ENCODE measurements around the gene ITGA11. TPM values are rescaled to one million over a fixed set of nuclear protein-coding genes. Genes with fewer than 3 reads are reported as not detected.

ITGA11 gene
- total and polyA plus RNA-seq, 2 of the 13 experiments (the other 11 are each of a cell fraction or from before 2014, with no cell fraction given): not detected

DNA sequence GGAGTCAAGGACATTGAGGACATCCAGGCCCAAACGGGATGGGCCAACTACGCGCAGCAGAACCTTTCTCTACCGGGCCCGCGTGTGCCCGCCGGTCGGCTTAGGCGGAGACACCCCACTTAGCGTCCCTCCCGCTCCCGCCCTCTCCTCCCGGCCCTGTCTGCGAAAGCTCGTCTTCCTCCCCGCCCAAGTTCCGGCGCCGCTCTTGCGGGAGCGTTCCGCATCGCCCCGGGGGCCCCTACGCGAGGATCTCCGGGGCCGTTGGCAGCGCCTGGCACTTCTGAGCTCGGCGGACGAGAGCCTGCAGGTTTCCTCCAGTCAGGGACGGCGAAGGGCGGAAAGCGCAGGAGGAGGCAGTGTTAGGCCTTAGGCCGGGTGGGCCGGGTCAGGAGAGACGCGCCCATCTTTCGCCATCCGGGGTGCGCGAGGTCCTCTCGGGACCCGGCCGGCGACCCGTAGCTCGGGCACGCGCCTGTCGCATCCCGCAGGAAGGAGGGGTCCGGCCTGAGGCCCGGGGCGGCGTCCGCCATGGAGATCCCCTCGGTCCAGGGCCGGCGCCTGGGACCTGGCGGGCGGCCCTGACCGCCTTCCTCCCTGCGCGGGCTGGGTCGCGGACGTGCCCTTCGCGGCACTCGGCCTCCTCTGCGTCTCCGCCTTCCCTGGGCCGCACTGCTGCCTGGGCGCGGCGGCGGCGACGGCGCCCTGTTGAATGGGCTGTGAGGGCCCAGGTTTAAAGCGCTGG is 154.2 kb downstream of the ITGA11 start, which contains the start of gene FEM1B (continued):
- peak; percentile 20; the same call in 1 of the 2 replicates for TF ChIP-seq BORCS8-MEF2B (CRISPR knock-in tag; IDR thresholded peaks at IDR 0.05)
- TF ChIP-seq, protein P1, sequence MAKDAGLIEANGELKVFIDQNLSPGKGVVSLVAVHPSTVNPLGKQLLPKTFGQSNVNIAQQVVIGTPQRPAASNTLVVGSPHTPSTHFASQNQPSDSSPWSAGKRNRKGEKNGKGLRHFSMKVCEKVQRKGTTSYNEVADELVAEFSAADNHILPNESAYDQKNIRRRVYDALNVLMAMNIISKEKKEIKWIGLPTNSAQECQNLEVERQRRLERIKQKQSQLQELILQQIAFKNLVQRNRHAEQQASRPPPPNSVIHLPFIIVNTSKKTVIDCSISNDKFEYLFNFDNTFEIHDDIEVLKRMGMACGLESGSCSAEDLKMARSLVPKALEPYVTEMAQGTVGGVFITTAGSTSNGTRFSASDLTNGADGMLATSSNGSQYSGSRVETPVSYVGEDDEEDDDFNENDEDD (CRISPR knock-in tag; IDR thresholded peaks at IDR 0.05; ENCODE audit: borderline replicate concordance): peak; percentile 85
- no peak for TF ChIP-seq ZNF180 (CRISPR knock-in tag; IDR thresholded peaks at IDR 0.05; ENCODE audit: borderline replicate concordance, low read depth)
- TF ChIP-seq ZNF781 (CRISPR knock-in tag; IDR thresholded peaks at IDR 0.05; ENCODE audit: borderline replicate concordance, not compliant biosample characterization): peak; percentile 85
- TF ChIP-seq, protein P2, sequence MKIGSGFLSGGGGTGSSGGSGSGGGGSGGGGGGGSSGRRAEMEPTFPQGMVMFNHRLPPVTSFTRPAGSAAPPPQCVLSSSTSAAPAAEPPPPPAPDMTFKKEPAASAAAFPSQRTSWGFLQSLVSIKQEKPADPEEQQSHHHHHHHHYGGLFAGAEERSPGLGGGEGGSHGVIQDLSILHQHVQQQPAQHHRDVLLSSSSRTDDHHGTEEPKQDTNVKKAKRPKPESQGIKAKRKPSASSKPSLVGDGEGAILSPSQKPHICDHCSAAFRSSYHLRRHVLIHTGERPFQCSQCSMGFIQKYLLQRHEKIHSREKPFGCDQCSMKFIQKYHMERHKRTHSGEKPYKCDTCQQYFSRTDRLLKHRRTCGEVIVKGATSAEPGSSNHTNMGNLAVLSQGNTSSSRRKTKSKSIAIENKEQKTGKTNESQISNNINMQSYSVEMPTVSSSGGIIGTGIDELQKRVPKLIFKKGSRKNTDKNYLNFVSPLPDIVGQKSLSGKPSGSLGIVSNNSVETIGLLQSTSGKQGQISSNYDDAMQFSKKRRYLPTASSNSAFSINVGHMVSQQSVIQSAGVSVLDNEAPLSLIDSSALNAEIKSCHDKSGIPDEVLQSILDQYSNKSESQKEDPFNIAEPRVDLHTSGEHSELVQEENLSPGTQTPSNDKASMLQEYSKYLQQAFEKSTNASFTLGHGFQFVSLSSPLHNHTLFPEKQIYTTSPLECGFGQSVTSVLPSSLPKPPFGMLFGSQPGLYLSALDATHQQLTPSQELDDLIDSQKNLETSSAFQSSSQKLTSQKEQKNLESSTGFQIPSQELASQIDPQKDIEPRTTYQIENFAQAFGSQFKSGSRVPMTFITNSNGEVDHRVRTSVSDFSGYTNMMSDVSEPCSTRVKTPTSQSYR (CRISPR knock-in tag; IDR thresholded peaks at IDR 0.05; ENCODE audit: borderline replicate concordance): peak; percentile 46
- TF ChIP-seq SIN3B (IDR thresholded peaks at IDR 0.05; ENCODE audit: low read length): peak; percentile 75
- TF ChIP-seq ERF (CRISPR knock-in tag; IDR thresholded peaks at IDR 0.05): no peak
- TF ChIP-seq, protein P3, sequence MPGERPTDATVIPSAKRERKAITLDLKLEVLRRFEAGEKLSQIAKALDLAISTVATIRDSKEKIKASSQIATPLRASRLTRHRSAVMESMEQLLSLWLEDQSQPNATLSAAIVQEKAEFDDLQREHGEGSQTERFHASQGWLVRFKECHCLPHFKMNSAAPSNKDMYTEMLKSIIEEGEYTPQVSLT (CRISPR knock-in tag; IDR thresholded peaks at IDR 0.05; ENCODE audit: borderline replicate concordance, low read depth): 0 out of 2 replicates have a peak, but pooled peaks have one; percentile 38
- TF ChIP-seq MIER2 (CRISPR knock-in tag; IDR thresholded peaks at IDR 0.05): peak; percentile 21; the same call in 1 of the 2 replicates
- no peak for TF ChIP-seq CC2D1A (CRISPR knock-in tag; IDR thresholded peaks at IDR 0.05)
- peak; percentile 99 for TF ChIP-seq ZFX (CRISPR knock-in tag; IDR thresholded peaks at IDR 0.05; ENCODE audit: low read depth)
- TF ChIP-seq HOXA9 (CRISPR knock-in tag; IDR thresholded peaks at IDR 0.05; ENCODE audit: borderline replicate concordance): no peak
- TF ChIP-seq, protein P4, sequence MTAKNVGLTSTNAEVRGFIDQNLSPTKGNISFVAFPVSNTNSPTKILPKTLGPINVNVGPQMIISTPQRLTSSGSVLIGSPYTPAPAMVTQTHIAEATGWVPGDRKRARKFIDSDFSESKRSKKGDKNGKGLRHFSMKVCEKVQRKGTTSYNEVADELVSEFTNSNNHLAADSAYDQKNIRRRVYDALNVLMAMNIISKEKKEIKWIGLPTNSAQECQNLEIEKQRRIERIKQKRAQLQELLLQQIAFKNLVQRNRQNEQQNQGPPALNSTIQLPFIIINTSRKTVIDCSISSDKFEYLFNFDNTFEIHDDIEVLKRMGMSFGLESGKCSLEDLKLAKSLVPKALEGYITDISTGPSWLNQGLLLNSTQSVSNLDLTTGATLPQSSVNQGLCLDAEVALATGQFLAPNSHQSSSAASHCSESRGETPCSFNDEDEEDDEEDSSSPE (CRISPR knock-in tag; IDR thresholded peaks at IDR 0.05): peak; percentile 76
- TF ChIP-seq, protein P5, sequence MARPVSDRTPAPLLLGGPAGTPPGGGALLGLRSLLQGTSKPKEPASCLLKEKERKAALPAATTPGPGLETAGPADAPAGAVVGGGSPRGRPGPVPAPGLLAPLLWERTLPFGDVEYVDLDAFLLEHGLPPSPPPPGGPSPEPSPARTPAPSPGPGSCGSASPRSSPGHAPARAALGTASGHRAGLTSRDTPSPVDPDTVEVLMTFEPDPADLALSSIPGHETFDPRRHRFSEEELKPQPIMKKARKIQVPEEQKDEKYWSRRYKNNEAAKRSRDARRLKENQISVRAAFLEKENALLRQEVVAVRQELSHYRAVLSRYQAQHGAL (CRISPR knock-in tag; IDR thresholded peaks at IDR 0.05; ENCODE audit: not compliant biosample characterization): peak; percentile 77
- peak; percentile 93 for TF ChIP-seq PHF21A (CRISPR knock-in tag; IDR thresholded peaks at IDR 0.05)
- 0 out of 2 replicates have a peak, but pooled peaks have one; percentile 54 for TF ChIP-seq XBP1 (CRISPR knock-in tag; IDR thresholded peaks at IDR 0.05)
- TF ChIP-seq, protein P6, sequence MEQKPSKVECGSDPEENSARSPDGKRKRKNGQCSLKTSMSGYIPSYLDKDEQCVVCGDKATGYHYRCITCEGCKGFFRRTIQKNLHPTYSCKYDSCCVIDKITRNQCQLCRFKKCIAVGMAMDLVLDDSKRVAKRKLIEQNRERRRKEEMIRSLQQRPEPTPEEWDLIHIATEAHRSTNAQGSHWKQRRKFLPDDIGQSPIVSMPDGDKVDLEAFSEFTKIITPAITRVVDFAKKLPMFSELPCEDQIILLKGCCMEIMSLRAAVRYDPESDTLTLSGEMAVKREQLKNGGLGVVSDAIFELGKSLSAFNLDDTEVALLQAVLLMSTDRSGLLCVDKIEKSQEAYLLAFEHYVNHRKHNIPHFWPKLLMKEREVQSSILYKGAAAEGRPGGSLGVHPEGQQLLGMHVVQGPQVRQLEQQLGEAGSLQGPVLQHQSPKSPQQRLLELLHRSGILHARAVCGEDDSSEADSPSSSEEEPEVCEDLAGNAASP (CRISPR knock-in tag; IDR thresholded peaks at IDR 0.05; ENCODE audit: borderline replicate concordance): peak; percentile 71
- TF ChIP-seq CCAR2 (optimal IDR thresholded peaks at IDR 0.05; ENCODE audit: low read depth, low read length): no peak
- TF ChIP-seq DR1 (CRISPR knock-in tag; IDR thresholded peaks at IDR 0.05): peak; percentile 83
- peak; percentile 68 for TF ChIP-seq ZNF230 (CRISPR knock-in tag; IDR thresholded peaks at IDR 0.05)
- no peak; the same call in none of the 2 replicates for TF ChIP-seq ZNF703 (CRISPR knock-in tag; IDR thresholded peaks at IDR 0.05; ENCODE audit: borderline replicate concordance)
